HG03103 (cell line): ENCODE measurements around the gene MAPT.
"Not testable (repeated sequence)": the region's sequence is repeated elsewhere in the genome, so short reads cannot be mapped to it uniquely, and the experiment has no call there.

Experiments
- ATAC-seq: cut with Tn5 transposase; IDR thresholded peaks from one replicate; pipeline ENCODE4 v1.9.1; 2021; ENCODE audit warnings: low read depth; ENCODE audit not compliant: unreplicated experiment

Gene MAPT

GRCh38 chr17:46002311-46002972 is 108.1 kb downstream of the MAPT start:
- ATAC-seq, result no peak

GRCh38 chr17:46002973-46003316 is 108.6 kb downstream of the MAPT start:
- no peak for ATAC-seq

- no peak for ATAC-seq
Measured at GRCh38 chr17:46003907-46004748, 109.8 kb downstream of the MAPT start.

GRCh38 chr17:46006082-46006481 is 111.7 kb downstream of the MAPT start:
- ATAC-seq, result not testable (repeated sequence)

- no peak for ATAC-seq
Measured at GRCh38 chr17:46007461-46007965, 113.2 kb downstream of the MAPT start.

- no peak for ATAC-seq
Measured at GRCh38 chr17:46008591-46008990, 114.2 kb downstream of the MAPT start.

- ATAC-seq, result no peak
Measured at GRCh38 chr17:46009681-46010596, 115.6 kb downstream of the MAPT start.

GRCh38 chr17:46010597-46011186 is 116.3 kb downstream of the MAPT start:
- ATAC-seq, result no peak

GRCh38 chr17:46011711-46012505 is 117.6 kb downstream of the MAPT start:
- ATAC-seq, result no peak

GRCh38 chr17:46012506-46013079 is 118.2 kb downstream of the MAPT start:
- no peak for ATAC-seq

GRCh38 chr17:46013127-46013501 is 118.8 kb downstream of the MAPT start:
- no peak for ATAC-seq

GRCh38 chr17:46013502-46014165 is 119.3 kb downstream of the MAPT start:
- ATAC-seq, result no peak

- not testable (repeated sequence) for ATAC-seq
Measured at GRCh38 chr17:46019408-46019925, 125.1 kb downstream of the MAPT start.

GRCh38 chr17:46020023-46020761 is 125.8 kb downstream of the MAPT start:
- no peak for ATAC-seq

GRCh38 chr17:46020998-46021397 is 126.6 kb downstream of the MAPT start:
- no peak for ATAC-seq

GRCh38 chr17:46023366-46023765 is 129.0 kb downstream of the MAPT start:
- not testable (repeated sequence) for ATAC-seq

- no peak for ATAC-seq
Measured at GRCh38 chr17:46023783-46024388, 129.5 kb downstream of the MAPT start.
